PC-3 (cell line): ENCODE measurements around the gene OR51M1.

Experiments
- EZH2 ChIP-seq: fragments of 300-600 bp; sonication (generic); IDR thresholded peaks from one replicate; pipeline ENCODE4 v1.6.1; 2017; ENCODE audit warnings: antibody characterized with exemption, mild to moderate bottlenecking, low read length; ENCODE audit not compliant: unreplicated experiment
- TF ChIP-seq, protein P1 (sequence below): fragments of 300-600 bp; sonication (generic); conservative IDR thresholded peaks from 2 replicates; pipeline ENCODE4 v1.5.1; 2017; ENCODE audit warnings: antibody characterized with exemption, low read depth, mild to moderate bottlenecking, low read length

DNA sequence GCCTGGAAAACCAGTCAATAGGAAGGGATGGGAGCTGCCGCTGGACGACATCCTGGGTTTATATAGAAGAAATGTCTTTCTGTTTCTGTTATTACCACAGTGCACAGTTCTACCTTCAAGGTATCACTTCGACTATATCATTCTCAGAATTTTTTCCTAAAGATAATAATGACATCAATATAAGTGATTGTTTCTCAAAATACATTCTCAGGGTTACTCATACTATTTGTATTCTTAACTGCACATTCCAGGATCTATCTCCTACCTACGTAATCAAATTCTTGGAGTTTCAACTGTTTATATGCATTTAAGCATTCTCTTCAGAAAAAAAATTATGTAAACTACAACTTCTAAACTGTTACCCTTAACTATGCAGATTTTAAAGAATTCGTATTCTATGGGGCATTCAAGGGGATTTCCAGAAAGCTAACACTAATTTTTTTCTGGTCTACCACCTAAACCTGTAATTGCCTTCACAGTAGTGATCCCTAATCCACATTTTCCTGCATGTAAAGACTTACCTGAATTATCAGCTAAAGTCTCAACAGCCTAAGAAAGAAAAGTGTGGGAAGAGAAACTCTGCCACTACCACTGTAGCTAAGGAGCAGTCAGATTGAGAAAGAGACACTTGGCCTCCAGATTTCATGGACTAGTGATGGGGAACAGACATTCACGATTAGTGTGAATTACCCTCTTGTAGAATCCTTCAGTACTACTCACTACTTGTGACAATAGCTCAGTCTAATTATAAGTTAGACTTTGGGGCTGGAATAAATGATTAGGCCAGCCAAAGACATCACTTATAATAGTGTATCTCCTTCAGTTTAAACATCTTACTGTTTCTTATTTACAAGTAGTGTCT, 39.9 kb upstream of the OR51M1 start, which contains the start of gene OR51B5:
- TF ChIP-seq, protein P1, sequence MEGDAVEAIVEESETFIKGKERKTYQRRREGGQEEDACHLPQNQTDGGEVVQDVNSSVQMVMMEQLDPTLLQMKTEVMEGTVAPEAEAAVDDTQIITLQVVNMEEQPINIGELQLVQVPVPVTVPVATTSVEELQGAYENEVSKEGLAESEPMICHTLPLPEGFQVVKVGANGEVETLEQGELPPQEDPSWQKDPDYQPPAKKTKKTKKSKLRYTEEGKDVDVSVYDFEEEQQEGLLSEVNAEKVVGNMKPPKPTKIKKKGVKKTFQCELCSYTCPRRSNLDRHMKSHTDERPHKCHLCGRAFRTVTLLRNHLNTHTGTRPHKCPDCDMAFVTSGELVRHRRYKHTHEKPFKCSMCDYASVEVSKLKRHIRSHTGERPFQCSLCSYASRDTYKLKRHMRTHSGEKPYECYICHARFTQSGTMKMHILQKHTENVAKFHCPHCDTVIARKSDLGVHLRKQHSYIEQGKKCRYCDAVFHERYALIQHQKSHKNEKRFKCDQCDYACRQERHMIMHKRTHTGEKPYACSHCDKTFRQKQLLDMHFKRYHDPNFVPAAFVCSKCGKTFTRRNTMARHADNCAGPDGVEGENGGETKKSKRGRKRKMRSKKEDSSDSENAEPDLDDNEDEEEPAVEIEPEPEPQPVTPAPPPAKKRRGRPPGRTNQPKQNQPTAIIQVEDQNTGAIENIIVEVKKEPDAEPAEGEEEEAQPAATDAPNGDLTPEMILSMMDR, result no peak
- no peak for TF ChIP-seq EZH2
